ENCODE measurements around the gene HMCN2. TPM values are rescaled to one million over a fixed set of nuclear protein-coding genes. Genes with fewer than 3 reads are reported as not detected.

The HMCN2 gene
- total and polyA plus RNA-seq, 2 donors (not counting 1 experiment from before 2014, with no cell fraction given) = 0.01 TPM; not detected in 1

- H3K36me3 ChIP-seq (replicated peaks in 1 of 2; ENCODE audit: control extremely low read depth in 1 of 2, control insufficient read depth in 1 of 2, extremely low read depth in 1 of 2, insufficient read depth in 2 of 2, low read length in 1 of 2) = no peaks in the 10 kb centered on the region
- no peak overlapping the region for H3K27ac ChIP-seq (ENCODE audit: low read length in 2 of 2)
- H2AFZ ChIP-seq (ENCODE audit: insufficient read depth, low read depth, low read length, poor library complexity, severe bottlenecking) = no peak overlapping the region
- H3K4me2 ChIP-seq (replicated peaks; ENCODE audit: low read depth, low read length, poor library complexity, severe bottlenecking) = no peak overlapping the region
- CTCF ChIA-PET = no interaction called here
- Mint-ChIP-seq H3K9me3 (ENCODE audit: insufficient read depth) (no peaks in the 10 kb centered on the region), H3K27ac (no peak overlapping the region), H3K27me3 (no peaks in the 10 kb centered on the region), H3K4me3 (no peak overlapping the region), H3K4me1 (peaks cover 7% of the 10 kb centered on the region)
- H3K4me1 ChIP-seq (ENCODE audit: control insufficient read depth in 2 of 2, insufficient read depth in 2 of 2, low read length in 2 of 2) = no peaks in the 10 kb centered on the region
- no peak overlapping the region for H3K4me3 ChIP-seq (ENCODE audit: control extremely low read depth in 1 of 5, extremely low read depth in 1 of 5, insufficient read depth in 1 of 5, low read depth in 2 of 5, low read length in 4 of 5)
- no peaks in the 10 kb centered on the region for H4K20me1 ChIP-seq (ENCODE audit: control insufficient read depth, insufficient read depth, low read length, poor library complexity, severe bottlenecking)
- no peak for ATAC-seq (ENCODE audit: low read depth)
- no peak for DNase-seq
- no peak overlapping the region for H3K9ac ChIP-seq (ENCODE audit: low read length)
- intact Hi-C loops (cut with micrococcal nuclease) = no loop called here
- 82% methylated on average over 14 of the region's 14 CpGs for WGBS (ENCODE audit: insufficient coverage)
- no peaks in the 10 kb centered on the region for H3K9me3 ChIP-seq (ENCODE audit: control extremely low read depth in 1 of 3, control insufficient read depth in 2 of 3, insufficient read depth in 1 of 3, low read length in 2 of 3)
- POLR2A ChIA-PET = no interaction called here
- TF ChIP-seq EZH2 (IDR thresholded peaks at IDR 0.05; ENCODE audit: borderline replicate concordance, insufficient read depth, low read depth, low read length, poor library complexity, severe bottlenecking) = no peak
- TF ChIP-seq CTCF (IDR thresholded peaks at IDR 0.05) = no peak
- H3K79me2 ChIP-seq (ENCODE audit: control insufficient read depth, insufficient read depth, low read length) = no peaks in the 10 kb centered on the region
- peaks cover 0 to 7% (median 0%) of the 10 kb centered on the region in 4 experiments for H3K27me3 ChIP-seq (replicated peaks in 1 of 4; ENCODE audit: control extremely low read depth in 1 of 4, control insufficient read depth in 3 of 4, insufficient read depth in 4 of 4, low read length in 3 of 4)
Measured at GRCh38 chr9:130347036-130347435, 81.5 kb downstream of the HMCN2 start.

GRCh38 chr9:130347931-130348330 is 82.4 kb downstream of the HMCN2 start:
- Mint-ChIP-seq H3K27me3 (no peaks in the 10 kb centered on the region), H3K4me3 (no peak overlapping the region), H3K4me1 (peaks cover 16% of the 10 kb centered on the region), H3K9me3 (ENCODE audit: insufficient read depth) (no peaks in the 10 kb centered on the region), H3K27ac (no peak overlapping the region)
- Histone ChIP-seq H3K79me2 (ENCODE audit: control insufficient read depth, insufficient read depth, low read length) (no peaks in the 10 kb centered on the region), H3K9me3 (ENCODE audit: control extremely low read depth in 1 of 3, control insufficient read depth in 2 of 3, insufficient read depth in 1 of 3, low read length in 2 of 3) (no peaks in the 10 kb centered on the region), H4K20me1 (ENCODE audit: control insufficient read depth, insufficient read depth, low read length, poor library complexity, severe bottlenecking) (no peaks in the 10 kb centered on the region), H3K27ac (ENCODE audit: low read length in 2 of 2) (no peak overlapping the region), H3K9ac (ENCODE audit: low read length) (no peak overlapping the region), H2AFZ (ENCODE audit: insufficient read depth, low read depth, low read length, poor library complexity, severe bottlenecking) (no peak overlapping the region), H3K4me1 (ENCODE audit: control insufficient read depth in 2 of 2, insufficient read depth in 2 of 2, low read length in 2 of 2) (peaks cover 8% of the 10 kb centered on the region in 2 donors), H3K36me3 (replicated peaks in 1 of 2; ENCODE audit: control extremely low read depth in 1 of 2, control insufficient read depth in 1 of 2, extremely low read depth in 1 of 2, insufficient read depth in 2 of 2, low read length in 1 of 2) (no peaks in the 10 kb centered on the region), H3K27me3 (replicated peaks in 1 of 4; ENCODE audit: control extremely low read depth in 1 of 4, control insufficient read depth in 3 of 4, insufficient read depth in 4 of 4, low read length in 3 of 4) (peaks cover 0 to 2% (median 0%) of the 10 kb centered on the region in 4 experiments), H3K4me3 (ENCODE audit: control extremely low read depth in 1 of 5, extremely low read depth in 1 of 5, insufficient read depth in 1 of 5, low read depth in 2 of 5, low read length in 4 of 5) (no peak overlapping the region), H3K4me2 (replicated peaks; ENCODE audit: low read depth, low read length, poor library complexity, severe bottlenecking) (no peak overlapping the region)
- ChIA-PET POLR2A (interaction anchor here (0.6 kb wide), 1 partner anchor 21 kb away, joined by 4 read pairs; no protein-coding TSS in a partner anchor), CTCF (no interaction called here)
- TF ChIP-seq EZH2 (IDR thresholded peaks at IDR 0.05; ENCODE audit: borderline replicate concordance, insufficient read depth, low read depth, low read length, poor library complexity, severe bottlenecking) = no peak
- TF ChIP-seq CTCF (IDR thresholded peaks at IDR 0.05) = no peak
- intact Hi-C loops (cut with micrococcal nuclease) = no loop called here
- ATAC-seq (ENCODE audit: low read depth) (no peak), DNase-seq (no peak)
- 64% methylated on average over 4 of the region's 6 CpGs for WGBS (ENCODE audit: insufficient coverage)
